ENCODE data around the gene MFNG.
A peak's percentile ranks its signal among the peaks of the same experiment; 100 is the strongest.

Gene MFNG

GRCh38 chr22:37492428-37493344 is 6.5 kb upstream of the MFNG start:
- DNase-seq: peak; percentile 72

DNA sequence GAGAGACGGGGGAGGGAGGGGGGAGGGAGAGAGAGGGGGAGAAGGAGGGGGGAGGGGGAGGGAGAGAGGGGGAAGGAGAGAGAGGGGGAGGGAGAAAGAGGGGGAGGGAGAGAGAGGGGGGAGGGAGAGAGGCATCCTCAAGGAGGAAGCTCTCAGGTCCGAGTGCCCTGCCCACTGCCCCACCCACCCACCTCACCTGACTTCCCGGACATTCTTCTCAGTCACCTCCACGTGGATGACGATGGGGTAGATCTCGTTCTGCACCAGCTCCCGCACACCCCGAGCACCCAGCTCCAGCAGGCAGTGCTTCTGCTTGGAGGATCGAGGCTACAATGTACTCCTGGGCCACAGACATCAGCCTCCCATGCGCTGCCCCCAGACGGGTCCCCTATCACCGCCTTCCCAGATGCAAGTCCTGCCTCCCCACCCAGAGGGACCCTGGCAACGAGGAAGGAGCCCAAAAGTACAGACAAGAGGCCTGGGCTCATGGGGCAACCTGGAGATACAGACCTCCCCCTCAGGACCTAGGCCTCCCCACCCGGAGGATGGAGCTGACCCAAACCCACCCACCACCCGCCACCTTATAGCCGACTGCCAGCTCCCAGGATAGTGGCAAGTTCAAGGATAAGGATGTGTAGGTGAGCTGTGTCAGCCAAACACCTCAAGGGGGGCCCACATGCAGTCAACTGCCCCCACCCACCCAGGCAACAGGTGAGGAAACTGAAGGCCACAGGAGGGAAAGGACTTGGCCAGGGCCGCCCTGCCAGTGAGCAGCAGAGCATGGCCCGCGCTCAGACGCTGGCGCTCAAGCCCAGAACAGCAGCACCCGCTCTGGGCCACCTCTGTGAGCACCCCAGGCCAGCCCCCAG is 5.6 kb upstream of the MFNG start:
- no peak for DNase-seq

DNA sequence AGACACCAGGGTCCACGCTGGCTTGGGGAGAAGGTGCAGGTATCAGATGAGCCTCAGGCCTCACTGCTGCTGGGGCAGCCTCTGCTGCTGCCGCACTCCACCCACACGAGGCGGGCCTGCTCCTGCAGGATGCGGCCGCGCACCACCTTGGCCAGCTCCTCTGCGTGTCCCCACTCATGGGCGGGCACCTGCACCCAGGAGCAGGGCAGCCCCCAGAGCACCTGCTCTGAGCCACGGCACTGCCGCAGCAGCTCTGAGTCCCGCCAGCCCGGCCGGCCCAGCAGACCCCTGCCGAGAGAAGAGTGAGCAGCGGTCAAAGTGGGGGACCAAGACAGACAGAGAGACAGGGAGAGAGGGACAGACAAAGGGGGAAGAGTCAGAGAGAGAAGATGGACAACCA is 4.9 kb upstream of the MFNG start:
- no peak for DNase-seq

GRCh38 chr22:37489983-37490382 is 3.8 kb upstream of the MFNG start:
- DNase-seq: no peak

DNA sequence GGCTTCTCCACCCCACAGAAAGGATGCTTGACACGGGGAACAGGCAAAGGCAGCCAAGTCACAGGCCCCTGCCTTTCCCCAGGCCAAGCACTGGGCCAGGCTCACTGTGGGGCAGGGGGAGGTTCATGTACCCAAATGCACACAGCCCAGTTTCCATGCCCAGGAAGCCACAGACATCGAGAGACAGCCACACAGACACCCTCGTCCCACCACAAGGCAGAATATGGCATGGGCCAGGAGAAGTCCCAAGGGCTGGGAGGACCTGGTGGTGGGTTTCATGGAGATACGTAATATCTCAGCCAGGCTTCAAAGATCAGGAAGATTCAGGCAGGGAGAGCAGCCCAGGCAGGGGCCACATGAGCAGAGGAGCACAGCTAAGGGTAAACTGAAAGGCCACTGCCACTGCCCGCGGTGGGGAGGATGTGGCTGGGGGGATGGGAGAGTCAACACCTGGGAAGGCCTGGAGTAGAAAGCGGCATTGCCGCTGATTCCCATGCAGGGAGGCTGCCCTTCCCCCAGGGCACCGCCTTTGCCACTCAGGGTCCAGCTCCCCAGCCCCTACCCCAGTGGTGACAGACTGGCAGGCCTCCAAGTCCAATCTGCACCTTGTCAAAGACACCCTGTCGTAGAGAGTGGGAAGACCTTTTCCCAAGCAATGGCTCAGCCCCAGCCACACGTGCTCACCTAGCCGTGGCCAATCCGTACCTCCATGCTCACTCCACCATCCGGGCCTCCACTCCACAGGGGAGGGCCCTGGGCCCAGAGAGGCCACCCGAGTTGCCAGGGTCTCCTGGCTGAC is 2.4 kb upstream of the MFNG start:
- DNase-seq: no peak

- DNase-seq: no peak
These were observed 1.4 kb upstream of the MFNG start for GRCh38 chr22:37487571-37487970.

DNA sequence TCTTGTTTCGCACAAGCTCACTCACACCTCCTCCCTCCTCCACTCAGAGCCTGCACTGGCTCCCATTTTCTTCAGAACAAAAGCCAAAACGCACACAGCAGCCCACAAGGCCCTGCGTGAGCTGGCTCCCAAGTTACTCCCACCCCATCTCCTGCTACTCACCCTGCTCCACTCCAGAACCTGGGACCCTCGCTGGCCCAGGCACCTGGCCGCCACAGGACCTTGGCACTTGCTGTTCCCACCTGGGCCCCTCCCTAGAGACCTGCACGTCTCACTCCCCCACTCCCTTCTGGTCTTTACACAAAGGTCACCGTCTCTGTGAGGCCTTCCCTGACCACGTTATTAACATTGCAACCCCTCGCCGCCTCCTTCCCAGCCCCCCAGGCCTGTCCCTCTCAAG is 945 bp upstream of the MFNG start:
- no peak for DNase-seq

- DNase-seq: peak; percentile 9
These were observed 575 bp downstream of the MFNG start for GRCh38 chr22:37485395-37486223.

GRCh38 chr22:37484480-37485394 is 1.4 kb downstream of the MFNG start:
- peak; percentile 81 for DNase-seq

DNA sequence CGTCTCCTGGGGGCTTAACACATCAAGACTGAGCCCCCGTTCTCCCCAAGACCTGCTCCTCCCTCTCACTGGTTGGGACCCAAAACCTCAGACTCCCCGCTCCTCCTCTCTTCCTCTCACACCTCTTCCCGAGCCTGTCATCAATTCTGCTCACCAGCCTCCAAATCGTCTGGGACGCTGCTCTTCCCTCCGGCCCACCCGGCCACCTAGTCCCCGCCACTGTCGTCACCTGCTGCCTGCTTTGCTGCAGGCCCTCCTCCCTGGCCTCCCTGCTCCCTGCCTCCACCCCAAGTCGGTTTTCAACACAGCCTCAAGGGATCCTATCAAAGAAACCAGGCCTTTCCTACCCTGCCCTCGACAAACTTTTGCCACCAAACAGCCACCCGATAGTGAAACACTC is 3.1 kb downstream of the MFNG start:
- DNase-seq: no peak

- no peak for DNase-seq
These were observed 3.9 kb downstream of the MFNG start for GRCh38 chr22:37482244-37482643.

GRCh38 chr22:37481347-37481907 is 4.8 kb downstream of the MFNG start:
- no peak for DNase-seq

DNA sequence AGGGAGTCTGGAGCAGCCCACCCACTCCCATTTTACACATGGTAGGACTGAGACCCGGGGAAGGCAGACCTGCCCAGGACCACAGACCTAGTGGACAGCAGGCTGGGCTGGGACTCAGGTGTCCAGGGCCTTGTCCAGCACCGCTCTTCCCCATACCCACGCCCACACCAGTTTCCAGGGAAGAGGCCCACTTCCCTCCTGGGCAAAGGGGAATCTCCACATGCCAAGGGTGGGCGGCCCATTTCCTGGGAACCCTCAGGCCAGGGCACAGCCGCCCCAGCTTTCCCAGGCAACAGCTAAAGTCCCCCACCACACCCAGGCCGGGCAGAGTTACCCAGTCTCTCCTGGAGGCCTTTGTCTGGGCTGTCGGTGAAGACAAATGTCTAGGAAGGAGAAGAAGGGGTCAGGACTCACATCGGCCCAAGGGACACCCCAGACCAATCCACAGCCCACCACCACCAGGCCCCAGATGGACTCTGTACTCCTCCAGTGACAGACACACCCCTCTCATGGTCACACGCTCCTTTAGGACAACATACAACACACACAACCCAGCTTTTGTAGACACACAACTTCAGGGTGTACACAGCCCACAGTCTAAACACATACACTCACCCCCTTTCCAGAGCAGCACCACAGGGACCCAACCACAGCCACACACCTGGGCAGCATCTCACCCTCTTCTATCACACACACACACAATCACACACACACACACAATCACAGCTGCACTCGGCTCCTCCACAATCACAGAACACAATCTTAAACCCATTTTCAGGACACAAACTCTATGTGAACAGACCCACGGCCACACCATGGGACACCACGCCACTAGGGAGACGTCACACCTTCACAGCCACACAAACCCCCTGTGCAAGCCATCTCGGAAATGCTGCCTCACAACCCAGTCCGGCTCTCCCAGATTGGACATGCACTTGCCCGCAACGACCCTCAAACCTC is 5.5 kb downstream of the MFNG start:
- DNase-seq: no peak

DNA sequence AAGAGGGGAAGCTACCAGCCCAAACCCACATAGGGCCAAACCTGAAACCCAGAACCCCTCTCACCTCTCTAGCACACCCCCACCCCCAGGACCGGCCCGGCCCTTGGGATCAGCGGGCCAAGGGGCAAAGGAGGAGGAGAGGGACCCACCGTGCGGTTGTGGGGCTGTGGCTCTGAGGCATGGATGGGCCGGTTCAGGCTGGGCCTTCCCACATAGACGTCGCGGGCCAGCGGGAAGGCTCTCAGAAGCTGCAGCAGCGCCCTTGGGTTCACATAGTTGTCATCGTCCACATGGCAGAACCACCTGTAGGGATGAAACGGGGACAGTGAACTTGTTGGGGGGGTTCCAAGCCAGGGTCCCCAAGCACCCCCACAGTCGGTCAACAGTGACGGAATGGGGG is 7.0 kb downstream of the MFNG start:
- DNase-seq: no peak

DNA sequence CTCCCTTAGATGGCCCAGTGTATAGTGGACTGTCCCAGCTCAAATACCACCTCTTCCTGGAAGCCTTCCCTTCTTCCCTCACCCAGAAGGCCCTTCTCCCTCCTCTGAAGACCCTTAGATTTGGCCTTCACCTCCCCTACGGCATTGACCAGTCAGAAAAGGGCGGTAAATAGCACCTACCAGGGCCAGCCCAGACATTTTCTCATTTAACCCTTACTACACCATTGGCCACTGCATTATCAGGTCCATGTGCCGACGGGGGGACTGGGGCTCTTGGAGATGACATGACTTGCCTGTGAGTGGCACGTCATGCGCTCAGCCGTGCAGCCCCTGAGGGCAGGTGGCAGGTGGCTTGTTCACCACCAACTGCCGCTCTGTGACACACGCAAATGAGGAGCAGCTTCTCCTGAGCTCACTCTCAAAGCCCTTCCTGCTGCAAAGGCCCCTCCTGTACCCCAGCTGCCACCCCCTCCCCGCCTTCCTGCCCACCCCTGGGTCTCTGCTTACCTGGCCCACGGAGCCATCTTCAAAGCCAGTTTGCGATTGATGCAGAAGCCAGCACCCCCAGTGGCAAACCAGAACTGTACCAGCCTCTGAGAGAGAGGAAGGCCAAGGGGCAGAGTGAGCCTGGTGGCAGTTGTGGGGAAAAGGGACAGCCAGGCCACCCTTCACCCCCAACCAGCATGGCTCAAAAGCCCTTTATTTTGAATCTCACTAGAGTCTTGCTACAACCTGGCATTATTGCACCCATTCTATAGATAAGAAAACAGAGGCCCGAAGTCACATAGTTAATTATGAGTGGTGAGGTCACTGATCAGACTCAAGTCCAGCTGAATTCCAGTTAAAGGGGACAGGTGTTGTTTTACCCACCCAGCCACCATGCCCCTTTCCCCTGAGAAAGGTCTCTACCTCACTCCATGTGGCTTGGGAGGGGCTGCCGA is 9.5 kb downstream of the MFNG start:
- DNase-seq: no peak

- DNase-seq: no peak
These were observed 11.6 kb downstream of the MFNG start for GRCh38 chr22:37474447-37475090.

- DNase-seq: no peak
These were observed 12.7 kb downstream of the MFNG start for GRCh38 chr22:37473437-37473946.

Measured in CD4-positive, alpha-beta T cell treated with Interleukin-21 for 1 hour (primary cell).